NCI-H1930 (cell line): ENCODE results near the gene SBK1.

Source experiments
- DNase-seq, 2 experiments: peaks; one replicate each; lab custom pipeline; 2025; lab: John Stamatoyannopoulos, UW

The SBK1 gene

GRCh38 chr16:28282045-28282444 lies 10.3 kb upstream of the SBK1 start:
- no peak for DNase-seq

DNA sequence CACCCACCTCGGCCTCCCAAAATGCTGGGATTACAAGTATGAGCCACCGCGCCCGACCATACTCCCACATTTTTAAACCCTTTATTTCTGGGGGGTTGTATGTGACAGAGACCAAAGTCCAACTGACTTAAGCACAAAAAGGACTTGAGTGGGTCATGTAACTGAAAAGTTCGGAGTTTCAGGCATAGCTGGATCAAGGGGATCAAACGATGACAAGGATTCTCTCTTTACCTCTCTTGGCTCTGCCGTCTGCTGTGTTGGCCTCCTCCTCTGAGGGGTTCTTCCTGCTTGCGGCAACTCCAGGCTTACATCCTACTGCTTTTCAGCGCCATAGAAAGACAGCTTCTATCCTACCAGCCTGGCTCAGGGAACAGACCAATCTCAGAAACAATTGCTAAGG lies 9.2 kb upstream of the SBK1 start:
- no peak for DNase-seq

DNA sequence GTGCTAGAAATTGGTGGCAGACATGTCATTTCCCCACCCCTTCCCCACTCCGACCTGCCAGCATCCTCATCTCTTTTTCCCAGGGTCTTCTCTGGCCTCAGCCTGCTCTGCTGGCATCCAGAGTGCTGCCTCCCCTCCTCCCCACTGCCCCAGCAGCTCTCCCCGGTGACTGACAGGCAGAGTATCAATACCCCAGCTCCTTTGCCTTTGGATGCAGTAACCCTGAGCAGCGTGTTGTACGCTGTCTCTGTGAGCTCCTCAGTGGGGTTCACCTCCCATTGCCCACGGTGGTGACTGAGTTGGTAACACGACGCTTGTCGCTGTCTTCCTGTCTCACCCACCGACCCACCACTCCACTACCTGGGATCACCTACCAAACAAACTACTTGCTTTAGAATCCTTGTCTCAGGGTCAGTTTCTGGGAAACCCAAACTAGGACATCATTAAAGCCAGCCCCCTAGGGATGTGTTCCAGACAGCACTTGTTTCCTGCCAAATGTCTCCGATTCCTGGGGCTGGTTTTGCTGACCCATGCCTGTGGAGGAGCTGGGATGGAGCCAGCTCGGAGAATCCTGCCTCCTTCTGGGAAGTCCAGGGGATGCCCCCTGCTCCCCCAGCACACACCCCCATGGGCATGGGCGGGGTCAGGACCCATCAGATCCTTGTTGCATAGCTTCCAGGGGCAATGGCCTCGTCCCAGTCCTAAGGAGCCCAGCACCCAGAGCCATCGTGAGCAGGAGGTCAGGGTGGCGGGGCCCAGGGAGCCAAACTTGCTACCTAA lies 8.3 kb upstream of the SBK1 start:
- DNase-seq = no peak

DNA sequence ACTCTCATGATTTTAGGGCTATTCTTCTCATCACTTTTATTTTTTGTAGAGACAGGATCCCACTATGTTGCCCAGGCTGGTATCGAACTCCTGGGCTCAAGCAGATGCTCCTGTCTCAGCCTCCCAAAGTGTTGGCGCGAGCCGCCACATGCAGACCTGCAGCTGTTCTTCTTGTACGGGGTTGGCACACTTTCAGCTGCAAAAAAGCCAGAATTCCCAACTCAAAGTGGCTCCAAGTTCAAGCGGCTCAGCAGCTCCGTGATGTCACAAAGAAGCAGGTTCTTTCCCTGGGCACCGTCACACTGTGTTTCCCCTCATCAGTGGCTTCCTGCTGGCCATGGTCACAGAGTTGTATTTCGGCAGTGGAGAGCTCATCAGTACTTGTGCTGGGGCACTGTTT lies 6.7 kb upstream of the SBK1 start:
- DNase-seq = no peak

DNA sequence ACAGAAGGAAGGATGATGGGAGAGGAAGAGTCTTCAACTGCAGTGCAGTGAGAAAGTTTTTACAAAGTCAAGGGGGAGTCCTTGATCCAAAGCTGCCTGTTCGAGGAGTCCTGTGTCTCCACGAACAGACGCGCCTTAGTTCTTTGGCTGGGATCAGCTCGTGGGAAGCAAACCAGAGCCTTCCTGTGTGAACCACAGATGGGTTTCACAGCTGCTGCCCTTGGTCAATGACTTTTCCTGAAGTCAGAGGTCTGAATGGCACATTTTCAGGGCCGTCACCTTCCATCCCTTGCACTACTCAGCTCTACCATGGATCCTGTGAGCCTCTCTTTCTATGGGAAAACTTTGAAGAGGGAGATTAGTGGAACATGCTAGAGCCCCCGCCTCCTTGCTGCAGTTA lies 4.2 kb upstream of the SBK1 start:
- no peak for DNase-seq

DNA sequence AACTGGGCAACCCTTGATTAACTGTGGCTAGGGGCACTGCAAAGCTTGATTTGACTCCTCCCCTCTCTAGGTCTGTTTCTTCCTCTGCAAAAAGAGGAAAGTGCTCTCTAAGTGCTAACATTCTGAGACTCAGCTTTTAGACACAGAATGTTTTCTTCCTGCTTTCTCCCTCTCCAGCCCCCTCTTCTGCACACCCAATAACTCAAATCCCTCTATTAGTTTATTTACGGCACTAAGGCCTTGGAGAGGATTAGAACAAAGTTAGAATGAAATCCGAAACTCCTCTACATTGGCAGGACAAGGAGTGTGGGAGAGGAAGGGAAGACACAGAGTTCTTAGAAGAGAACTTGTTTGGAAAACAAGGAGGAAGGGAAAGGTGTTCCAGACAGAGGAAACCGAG lies 3.3 kb upstream of the SBK1 start:
- DNase-seq = no peak

DNA sequence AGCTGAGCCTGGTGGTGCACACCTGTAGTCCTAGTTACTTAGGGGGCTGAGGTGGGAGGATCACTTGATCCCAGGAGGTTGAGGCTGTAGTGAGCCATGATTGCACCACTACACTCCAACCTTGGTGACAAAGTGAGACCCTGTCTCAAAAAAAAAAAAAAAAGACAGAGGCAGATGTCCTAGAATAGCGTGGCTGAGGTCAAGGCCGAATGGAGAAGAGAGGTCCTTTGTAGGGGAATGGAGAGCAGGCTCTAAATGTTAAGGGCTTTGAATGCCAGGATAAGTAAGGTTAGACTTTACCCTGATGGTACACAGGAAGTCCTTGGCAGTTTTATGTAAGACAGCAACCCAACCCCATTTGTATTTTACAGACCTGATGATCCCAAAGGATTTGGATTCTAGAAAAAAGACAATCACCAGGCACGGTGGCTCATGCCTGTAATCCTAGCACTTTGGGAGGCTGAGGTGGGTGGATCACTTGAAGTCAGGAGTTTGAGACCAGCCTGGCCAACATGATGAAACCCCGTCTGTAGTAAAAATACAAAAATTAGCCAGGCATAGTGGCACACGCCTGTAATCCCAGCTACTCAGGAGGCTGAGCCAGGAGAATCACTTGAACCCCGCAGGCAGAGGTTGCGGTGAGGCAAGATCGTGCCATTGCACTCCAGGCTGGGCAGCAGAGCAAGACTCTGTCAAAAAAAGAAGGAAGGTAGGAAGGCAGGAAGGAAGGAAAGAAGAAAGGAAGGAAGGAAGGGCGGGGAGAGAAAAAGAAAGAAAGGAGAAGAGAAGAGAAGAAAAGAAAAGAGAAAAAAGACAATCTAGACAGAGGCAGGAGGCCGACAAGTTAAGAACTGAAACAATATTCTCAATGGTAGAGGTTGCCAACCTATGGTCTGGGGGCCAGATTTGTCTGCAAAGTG lies 2.1 kb upstream of the SBK1 start:
- no peak for DNase-seq

DNA sequence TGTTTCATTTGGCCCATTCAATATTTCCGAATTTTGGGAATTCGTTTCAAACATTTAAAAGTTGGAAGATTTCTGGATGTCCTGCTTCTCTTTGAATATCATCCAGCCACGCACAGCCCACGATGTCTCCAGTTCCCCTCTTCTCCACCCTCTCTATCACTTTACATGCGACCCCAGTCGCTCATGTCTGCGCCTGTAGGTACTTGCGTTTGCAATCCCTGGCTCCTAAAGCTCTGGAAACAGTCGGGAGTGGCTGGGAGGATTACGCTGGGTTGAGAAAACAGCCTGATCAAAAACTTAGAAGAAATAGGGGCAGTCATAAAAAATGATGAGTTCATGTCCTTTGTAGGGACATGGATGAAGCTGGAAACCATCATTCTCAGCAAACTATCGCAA lies 1.5 kb upstream of the SBK1 start:
- no peak for DNase-seq

DNA sequence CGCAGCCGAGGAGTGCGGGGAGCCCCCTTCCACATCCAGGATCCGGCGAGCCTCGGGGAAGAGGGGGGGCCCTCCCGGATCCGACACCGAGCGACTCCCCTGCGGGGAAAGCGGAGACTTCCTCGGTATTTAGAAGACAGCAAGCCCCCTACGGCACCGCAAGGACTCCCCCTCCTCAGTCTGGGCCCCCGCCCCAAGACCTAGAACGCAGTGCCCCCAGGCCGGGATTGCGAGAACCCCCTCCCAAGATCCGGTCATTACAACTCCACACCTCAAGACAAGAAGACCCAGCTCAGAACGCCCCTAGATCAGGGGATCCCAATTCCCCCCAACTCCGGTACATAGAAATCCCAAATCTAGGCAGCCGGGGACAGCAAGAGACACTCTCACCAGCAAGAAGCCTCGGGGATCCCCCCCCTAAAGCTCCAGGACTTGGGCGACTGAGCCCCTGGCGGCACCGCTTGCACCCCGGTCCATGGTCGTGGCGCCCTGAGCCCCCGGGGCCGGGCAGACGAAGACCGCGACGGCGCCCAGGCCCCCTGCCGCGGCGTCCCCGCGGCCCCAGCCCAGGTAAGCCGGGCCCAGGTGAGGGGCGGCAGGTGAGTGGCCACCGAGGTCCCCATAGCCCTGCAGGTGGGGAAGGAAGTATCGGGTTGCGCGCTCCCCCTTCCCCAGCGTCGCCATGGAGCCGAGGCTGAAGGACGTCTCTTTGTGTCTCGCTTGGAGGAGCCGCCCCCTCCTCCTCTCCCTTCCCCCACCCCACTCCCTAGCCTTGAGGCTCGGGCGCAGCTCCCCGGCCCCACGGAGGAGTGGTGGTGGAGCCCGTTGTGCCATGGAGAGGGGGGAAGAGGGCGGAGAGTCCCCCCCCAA lies 641 bp downstream of the SBK1 start:
- DNase-seq = peak; percentile 74 to 81

GRCh38 chr16:28293601-28293960 lies 1.3 kb downstream of the SBK1 start:
- DNase-seq = no peak

DNA sequence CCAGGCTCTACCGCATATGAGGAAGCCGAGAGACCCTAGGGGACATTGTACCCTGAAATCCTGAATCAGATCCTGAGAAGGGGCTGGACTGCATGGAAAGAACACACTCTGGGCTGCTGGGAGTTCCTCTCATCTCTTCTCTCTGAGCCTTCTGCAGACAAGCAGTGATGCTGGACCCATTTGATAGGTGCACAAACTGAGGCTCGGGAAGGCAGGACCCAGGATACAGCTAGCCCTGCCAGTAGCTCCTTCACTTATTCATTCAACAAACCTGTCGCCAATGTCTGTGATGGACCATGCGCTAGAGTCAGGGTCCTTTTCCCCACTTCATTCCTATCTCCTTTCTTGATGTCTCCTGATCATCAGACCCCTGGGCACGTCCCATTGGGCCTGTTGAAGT lies 1.9 kb downstream of the SBK1 start:
- no peak for DNase-seq

DNA sequence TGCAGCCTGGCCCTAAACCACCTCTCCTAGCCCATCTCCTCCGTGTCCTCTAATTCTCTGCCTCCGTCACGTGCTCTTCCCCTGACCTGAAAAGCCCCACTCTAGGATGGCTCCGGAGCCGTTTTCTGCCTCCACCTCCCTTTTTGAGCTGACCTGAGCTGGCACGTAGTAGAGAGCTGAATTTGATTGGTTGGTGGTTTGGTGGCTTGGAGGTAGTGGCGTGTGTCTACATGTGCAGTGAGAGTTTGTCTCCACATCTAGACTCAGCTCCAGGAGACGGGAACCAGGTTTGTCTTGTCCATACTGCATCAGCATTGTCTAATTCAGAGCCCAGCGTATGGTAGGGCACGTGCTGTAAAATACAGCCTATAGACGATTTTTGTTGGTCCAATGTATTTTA lies 3.0 kb downstream of the SBK1 start:
- DNase-seq = no peak

DNA sequence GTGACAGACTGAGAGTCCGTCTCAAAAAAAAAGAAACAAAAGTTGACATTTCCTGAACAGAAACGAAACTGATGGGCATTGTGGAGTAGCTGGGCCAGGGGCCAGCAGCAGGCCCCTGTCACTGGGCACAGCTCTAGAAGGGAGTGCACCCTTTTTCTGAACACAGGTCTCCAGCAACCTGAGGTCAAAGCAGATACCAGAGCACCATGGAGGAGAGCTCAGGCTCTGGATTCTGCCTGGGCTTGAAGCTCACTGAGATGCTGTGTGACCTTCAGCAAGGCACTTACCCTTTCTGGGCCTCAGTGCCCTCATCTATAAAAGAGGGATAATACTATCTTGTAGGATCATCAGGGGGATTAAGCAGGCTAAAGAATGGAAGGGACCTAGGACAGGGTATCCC lies 5.0 kb downstream of the SBK1 start:
- no peak for DNase-seq

DNA sequence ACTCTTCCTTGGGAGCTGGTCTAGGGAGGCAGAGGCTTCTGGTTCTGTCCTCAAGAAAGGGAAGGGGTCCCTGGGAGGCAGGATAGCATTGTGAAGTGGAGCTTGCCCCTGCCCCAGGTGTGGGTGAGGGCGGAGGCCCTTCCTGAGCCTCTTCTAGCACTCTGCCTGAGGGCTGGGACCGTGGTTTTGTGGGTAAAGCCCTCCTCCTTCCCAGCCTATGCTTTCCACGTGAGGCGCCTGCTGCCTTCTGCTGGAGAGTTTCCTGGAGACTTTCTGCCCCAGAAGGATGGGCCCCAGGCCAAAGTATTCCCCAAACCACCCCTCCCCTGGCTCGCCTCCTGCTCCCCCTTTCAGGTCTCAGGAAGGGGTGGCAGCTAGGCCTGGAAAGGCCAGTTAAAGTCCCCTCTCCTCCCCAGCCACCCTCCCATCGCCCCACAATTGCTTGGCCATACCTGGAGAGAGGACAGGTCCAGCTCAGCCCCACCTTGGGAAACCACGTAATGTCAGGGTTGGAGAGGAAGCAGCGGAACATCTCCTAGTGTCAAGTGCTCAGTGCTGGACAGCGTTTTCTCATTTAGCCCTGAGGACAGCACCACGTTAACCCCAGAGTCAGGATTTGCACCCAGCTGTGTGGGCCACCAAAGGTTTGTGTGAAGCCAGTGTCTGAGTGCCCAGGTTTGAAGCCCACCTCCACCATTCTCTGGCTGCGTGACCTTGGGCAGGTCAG lies 5.6 kb downstream of the SBK1 start:
- DNase-seq = no peak

- no peak for DNase-seq
Observed at GRCh38 chr16:28298511-28298878, 6.2 kb downstream of the SBK1 start.

DNA sequence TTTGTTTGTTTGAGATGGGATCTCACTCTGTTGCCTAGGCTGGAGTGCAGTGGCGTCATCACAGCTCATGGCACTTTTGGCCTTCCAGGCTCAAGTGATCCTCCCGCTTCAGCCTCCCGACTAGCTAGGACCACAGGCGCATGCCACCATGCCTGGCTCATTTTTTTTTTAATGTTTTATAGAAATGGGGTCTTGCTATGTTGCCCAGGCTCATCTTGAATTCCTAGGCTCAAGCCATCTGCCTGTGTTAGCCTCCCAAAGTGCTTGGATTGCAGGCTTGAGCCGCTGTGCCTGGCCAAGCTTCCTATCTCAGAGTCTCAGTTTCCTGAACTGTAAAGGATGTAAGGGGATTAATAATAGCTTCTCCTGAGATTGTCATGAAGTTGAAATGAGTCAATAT lies 8.0 kb downstream of the SBK1 start:
- no peak for DNase-seq

DNA sequence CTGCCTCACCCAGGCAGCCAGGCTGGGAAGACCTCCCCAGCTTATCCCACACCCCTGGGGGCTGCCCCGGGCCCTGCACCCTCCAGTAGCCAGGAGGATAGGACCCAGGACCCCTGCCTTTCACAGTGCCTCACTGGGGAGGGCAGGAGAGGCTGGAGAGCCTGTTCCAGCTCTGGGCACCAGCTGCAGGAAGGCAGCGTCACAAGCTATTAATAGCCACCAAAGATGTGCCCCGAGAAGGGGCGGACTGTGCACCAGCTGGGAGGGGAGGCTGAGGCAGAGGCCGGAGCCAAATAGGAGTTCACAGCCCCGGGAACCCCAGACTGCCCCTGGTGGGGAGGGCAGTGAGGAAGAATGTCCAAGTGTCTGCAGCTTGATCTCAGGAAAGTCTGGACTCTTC lies 8.8 kb downstream of the SBK1 start:
- DNase-seq = no peak

DNA sequence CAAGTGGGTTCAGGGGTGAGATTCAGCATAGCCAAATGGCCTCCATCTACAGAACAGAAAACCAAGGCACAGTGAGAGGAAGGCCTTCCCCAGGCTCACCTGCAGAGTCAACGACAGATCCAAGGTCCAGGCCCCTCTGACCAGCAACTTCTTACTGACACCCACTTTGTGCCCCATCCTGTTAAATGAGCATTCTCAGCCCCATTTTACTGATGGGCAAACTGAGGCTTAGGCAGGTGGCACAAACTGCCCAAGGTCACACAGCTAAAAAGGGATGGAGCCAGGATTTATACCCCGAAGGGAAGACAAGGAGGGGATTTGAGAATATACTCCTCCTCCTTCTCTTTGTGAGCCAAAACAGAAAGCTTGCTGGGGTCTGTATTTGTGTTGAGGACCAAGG lies 9.3 kb downstream of the SBK1 start:
- DNase-seq = no peak

DNA sequence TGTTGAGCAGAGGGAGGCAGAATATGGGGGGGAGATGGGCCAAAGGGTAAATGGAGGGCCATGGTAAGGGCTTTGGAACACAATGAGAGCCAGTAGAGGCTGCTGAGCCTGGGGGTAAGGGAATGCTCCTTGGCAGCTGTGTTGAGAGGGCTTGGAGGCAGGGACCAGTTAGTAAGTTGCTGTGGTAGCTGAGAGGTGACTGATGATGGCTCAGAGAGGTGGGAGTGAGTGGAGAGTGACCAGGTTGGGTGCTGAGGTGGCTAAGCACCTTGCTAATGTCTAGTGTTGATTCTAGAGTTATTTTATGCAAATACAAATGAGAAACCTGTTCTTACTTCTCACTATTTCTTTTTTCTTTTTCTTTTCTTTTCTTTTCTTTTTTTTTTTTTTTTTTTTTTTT lies 10.8 kb downstream of the SBK1 start:
- no peak for DNase-seq

DNA sequence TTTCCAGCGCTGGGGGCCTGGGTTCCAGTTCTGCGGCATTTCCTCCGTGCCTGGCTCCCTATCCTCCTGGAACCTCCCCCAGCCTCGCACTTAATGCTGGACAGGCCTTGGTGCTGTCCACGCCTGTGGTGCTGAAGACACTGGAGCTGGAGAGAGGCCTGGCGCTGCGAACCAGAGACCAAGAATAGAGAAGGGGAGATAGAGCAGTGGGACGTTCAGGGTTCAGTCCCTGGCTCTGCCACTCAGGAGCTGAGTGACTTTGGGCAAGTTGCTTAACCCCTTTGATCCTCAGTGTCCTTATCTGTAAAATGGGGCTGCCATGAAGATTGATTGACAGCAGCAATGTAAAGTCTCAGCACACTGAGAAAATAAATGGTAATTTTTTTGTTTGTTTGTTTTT lies 11.9 kb downstream of the SBK1 start:
- DNase-seq = no peak

DNA sequence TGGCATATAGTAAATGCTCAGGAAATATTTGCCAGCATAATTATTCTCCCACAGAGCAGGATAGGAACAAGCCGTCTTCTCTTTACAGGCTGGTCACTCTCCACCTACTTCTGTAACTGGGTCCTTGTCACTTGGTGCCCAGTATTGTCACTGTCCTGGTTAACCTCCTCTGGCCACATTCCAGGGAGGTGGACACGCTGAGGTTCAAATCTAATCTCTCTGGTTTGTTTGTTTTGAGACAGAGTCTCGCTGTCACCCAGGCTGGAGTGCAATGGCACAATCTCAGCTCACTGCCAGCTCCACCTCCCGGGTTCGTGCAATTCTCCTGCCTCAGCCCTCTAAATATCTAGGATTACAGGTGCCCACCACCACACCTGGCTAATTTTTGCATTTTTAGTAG lies 15.6 kb downstream of the SBK1 start:
- DNase-seq = no peak
